Tibial nerve (tissue), 4 donors: Measurements from ENCODE around the gene LLGL1.

Source experiments
- EP300 ChIP-seq, 2 donors: sonication (generic); formaldehyde crosslinking; IDR thresholded peaks; one replicate each; pipeline ENCODE4 v1.6.1; 2017; ENCODE audit warnings: antibody characterized with exemption in 2 of 2, mild to moderate bottlenecking in 1 of 2
- POLR2A ChIP-seq, 2 donors: fragments of 450-650 bp; IDR thresholded peaks; one replicate each; pipeline ENCODE4 v1.6.1; 2017; ENCODE audit warnings: antibody characterized with exemption in 2 of 2, mild to moderate bottlenecking in 2 of 2, moderate library complexity in 2 of 2
- TF ChIP-seq, protein P1 (sequence below), 5 experiments: fragments of 200-600 bp in 3 of 5; fragments of 450-650 bp in 2 of 5; sonication (generic) in 3 of 5; IDR thresholded peaks; one replicate each; pipeline ENCODE4 v1.5.1; 2016 to 2019; ENCODE audit warnings: antibody characterized with exemption in 5 of 5, mild to moderate bottlenecking in 3 of 5, moderate library complexity in 2 of 5

DNA sequence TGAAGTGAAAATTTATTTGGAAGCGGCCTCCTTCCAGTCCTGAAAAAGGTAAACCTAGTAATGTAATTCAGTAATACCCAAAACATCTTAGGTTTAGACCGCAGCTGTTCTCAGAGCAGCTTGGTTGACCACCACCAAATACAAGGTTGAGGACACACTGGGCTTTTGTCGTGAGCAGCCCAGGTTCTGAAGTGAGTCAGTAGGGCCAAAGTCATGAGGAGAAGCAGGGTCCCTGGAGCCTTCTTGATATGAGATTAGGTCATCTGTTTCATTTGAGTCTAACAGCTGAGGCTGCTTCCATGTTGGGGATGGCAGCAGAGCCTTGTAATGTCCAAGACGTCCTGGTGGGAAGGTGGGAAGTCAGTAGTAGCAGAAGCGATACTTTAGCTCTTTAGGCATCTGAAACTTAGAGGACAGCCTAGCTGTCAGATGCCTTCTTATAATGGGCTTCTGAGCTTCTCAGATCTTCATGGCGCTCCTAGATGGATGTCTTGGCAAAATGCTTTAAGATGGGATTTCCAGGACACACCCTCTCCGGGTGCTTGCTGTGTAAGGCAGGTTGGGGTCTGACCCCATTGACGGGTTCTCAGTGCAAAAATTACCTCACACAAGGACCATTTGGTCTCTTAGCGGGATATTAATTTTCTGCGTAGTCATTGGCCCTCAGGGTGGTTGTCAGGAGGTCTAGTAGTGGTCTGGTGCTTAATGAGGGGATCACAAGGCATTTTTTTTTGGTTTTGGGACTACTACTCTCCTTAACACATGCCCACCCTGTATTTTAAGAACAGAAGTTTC is 39.4 kb upstream of the LLGL1 start:
- TF ChIP-seq, protein P1, sequence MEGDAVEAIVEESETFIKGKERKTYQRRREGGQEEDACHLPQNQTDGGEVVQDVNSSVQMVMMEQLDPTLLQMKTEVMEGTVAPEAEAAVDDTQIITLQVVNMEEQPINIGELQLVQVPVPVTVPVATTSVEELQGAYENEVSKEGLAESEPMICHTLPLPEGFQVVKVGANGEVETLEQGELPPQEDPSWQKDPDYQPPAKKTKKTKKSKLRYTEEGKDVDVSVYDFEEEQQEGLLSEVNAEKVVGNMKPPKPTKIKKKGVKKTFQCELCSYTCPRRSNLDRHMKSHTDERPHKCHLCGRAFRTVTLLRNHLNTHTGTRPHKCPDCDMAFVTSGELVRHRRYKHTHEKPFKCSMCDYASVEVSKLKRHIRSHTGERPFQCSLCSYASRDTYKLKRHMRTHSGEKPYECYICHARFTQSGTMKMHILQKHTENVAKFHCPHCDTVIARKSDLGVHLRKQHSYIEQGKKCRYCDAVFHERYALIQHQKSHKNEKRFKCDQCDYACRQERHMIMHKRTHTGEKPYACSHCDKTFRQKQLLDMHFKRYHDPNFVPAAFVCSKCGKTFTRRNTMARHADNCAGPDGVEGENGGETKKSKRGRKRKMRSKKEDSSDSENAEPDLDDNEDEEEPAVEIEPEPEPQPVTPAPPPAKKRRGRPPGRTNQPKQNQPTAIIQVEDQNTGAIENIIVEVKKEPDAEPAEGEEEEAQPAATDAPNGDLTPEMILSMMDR (IDR thresholded peaks at IDR 0.05): no peak
- TF ChIP-seq EP300 (IDR thresholded peaks at IDR 0.05) (no peak), POLR2A (IDR thresholded peaks at IDR 0.05) (no peak)
